ENCODE results near the gene VWA3B.

VWA3B gene

GRCh38 chr2:98177286-98177685 lies 90.3 kb downstream of the VWA3B start:
- DNase-seq (ENCODE audit: low read depth) = no peak

DNA sequence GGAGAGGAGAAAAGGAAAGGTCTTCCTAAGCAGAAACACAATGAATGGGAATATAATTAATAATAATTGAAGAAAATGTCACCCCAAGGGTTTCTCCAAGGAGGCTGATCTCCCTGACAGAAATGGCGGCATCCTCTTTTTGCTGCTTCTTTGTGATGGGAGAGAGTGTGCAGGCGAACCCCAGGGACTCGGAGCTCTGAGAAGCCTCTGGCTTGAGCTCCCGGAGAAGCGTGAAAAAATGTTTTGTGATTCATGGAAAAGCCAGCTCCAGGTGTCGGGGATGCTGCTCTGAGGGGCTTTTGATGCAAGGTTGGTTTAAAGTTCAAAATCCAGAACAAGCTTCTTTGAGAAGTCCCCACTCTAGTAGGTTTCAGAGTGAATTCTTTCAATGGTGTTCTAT lies 91.0 kb downstream of the VWA3B start:
- DNase-seq (ENCODE audit: low read depth) = no peak

GRCh38 chr2:98180456-98180855 lies 93.5 kb downstream of the VWA3B start:
- no peak for DNase-seq (ENCODE audit: low read depth)

DNA sequence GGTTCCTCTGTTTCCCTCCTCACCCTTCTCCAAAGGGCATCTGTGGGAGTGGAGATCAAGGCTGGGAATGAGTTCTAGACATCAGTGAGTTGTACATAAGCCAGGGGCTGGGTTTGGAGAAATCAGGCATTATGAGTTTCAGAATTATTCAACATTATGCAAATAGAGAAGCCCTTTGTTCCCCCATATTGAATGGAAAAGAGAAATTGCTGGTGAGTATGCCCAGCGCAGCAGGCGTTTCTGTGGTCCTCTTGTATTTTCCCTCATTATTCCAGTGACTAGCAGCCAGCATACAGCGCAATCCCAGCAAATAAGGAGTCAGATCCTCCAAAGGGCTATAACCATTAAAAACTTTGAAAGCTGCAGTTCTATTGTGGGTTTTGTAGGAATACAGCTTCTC lies 94.4 kb downstream of the VWA3B start:
- DNase-seq (ENCODE audit: low read depth) = no peak

DNA sequence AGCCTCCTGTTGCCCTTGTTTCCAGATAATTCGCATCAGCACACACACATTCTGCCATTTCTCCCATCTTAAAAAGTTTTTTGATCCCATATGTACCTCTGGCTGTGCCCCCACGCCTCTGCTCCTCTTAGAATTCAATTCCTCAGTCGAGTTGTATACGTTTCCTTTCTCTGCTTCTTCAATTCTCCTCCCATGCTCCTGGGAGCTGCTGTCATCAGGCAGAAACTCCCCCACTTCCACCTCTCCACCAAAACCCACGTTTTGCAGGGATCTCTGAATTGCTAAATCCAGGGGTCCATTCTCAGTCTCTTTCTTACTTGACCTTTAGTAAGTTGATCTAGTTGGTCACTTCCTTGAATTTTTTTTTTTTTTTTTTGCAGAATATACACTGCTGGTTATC lies 98.8 kb downstream of the VWA3B start:
- no peak for DNase-seq (ENCODE audit: low read depth)

- DNase-seq (ENCODE audit: low read depth) = no peak
These were observed 100.2 kb downstream of the VWA3B start for GRCh38 chr2:98187194-98187593.

- DNase-seq (ENCODE audit: low read depth) = no peak
These were observed 101.5 kb downstream of the VWA3B start for GRCh38 chr2:98188351-98189046.

DNA sequence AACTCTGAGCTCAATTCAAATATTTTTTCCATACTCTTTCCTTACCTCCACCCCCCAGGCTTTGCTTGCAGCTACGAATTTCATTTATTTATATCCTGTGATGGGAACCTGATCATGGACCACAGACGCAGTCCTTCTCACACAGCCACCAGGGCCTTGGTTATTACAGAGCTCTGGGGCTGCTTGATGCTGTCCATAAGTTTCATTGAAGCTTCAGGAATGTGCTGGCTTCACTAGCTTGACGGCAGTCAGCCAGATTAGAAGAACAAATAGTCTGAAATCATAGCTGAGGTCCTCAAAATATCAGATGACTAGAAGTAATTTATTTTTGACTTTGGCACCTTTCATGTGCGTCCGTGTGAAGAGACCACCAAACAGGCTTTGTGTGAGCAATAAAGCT lies 104.9 kb downstream of the VWA3B start:
- no peak for DNase-seq (ENCODE audit: low read depth)

- DNase-seq (ENCODE audit: low read depth) = no peak
These were observed 114.6 kb downstream of the VWA3B start for GRCh38 chr2:98201576-98201975.

- no peak for DNase-seq (ENCODE audit: low read depth)
These were observed 118.9 kb downstream of the VWA3B start for GRCh38 chr2:98205889-98206288.

DNA sequence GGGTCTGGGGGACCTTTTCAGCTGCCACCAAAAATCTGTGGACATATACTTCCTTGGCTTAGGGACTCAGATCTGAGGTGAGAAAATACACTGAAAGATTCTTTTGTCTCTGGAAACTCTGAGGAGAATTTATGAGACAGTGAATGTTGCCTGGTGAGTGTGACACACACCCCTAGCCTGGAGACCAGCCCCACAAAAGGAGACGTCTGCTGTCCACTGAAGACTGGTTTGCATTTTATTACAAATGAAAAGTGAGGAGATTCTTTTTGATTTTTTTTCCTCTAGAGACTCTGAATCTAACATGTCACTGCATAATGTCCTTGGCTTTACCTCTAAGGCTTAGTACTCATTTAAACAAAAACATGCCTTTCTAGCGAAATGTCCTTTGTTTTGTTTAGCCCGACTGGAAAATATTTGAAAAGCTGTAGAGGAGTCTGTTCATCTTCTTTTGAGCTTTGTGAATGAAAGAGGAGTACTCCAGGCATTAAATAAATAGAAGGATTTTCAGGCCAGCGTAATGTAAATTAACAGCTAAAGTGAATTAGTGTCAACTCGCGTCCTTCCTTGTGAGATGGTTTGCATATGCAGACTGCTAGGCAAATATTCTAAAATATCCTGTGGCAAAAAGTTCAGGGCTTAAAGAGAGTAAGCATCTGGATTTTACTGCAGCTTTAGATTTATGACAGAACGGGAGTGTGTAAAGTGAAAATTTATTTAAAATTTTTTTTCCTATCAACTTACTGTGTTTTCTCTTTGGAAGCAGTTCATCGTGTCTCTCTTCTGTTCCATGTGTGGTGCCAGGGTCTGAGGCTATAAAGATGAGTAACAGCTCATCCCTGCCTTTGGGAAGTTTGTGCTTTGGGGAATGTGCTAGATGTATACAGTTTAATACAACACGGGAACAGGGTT lies 125.4 kb downstream of the VWA3B start:
- DNase-seq (ENCODE audit: low read depth) = no peak

- no peak for DNase-seq (ENCODE audit: low read depth)
These were observed 129.6 kb downstream of the VWA3B start for GRCh38 chr2:98216616-98217015.

DNA sequence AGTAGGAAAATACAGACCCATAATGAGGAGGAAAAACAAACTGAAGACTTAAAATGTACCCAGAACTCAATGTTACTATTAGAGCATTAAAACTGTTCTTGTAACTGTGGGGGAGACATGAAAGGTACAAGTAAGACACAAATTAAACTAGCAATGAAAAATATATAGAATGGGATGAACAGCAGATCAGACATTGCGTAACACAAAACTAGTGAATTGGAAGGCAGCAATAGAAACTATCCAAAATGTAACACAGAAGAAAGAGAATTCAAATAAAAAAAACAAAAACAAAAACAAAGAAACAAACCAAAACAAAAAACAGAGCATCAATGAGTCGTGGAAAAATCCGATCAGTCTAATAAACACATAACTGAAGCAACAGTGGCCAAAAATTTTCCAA lies 132.2 kb downstream of the VWA3B start:
- no peak for DNase-seq (ENCODE audit: low read depth)

GRCh38 chr2:98233941-98234340 lies 147.0 kb downstream of the VWA3B start:
- DNase-seq (ENCODE audit: low read depth) = no peak

- DNase-seq (ENCODE audit: low read depth) = no peak
These were observed 147.8 kb downstream of the VWA3B start for GRCh38 chr2:98234776-98235175.

- no peak for DNase-seq (ENCODE audit: low read depth)
These were observed 150.0 kb downstream of the VWA3B start for GRCh38 chr2:98236935-98237334.

GRCh38 chr2:98240786-98241398 lies 153.9 kb downstream of the VWA3B start:
- DNase-seq (ENCODE audit: low read depth) = no peak

- no peak for DNase-seq (ENCODE audit: low read depth)
These were observed 154.6 kb downstream of the VWA3B start for GRCh38 chr2:98241592-98241991.

DNA sequence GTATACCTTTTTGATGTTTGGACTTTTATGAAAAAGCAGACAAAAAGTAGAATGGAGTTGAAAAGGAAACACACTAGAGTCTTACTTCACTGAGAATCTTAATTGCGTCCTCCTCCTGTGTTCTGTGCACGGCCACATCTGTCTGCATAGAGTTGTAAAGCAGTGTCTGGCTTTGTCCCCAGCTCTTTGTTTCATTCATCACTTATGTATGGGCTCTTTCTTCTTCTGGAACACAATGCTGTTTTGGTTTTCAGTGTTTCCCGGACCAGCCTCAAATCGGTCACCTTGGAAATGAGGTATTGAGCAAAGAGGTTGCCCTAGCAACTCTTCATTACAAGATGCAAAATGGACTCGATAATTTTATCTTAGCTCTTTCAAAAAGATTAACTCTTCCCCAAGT lies 155.0 kb downstream of the VWA3B start:
- no peak for DNase-seq (ENCODE audit: low read depth)

- no peak for DNase-seq (ENCODE audit: low read depth)
These were observed 158.5 kb downstream of the VWA3B start for GRCh38 chr2:98245491-98245890.

GRCh38 chr2:98247383-98247782 lies 160.4 kb downstream of the VWA3B start:
- no peak for DNase-seq (ENCODE audit: low read depth)

GRCh38 chr2:98252038-98252773 lies 165.2 kb downstream of the VWA3B start:
- DNase-seq (ENCODE audit: low read depth) = no peak

Data from stimulated activated CD4-positive, alpha-beta T cell treated with anti-CD3 and anti-CD28 coated beads, Interleukin-2, amount 100 ng/mL, for 4 hours (primary cell).